HG03469 (cell line): Measurements from ENCODE around the gene ACTA1.
"Not testable (repeated sequence)": the region's sequence is repeated elsewhere in the genome, so short reads cannot be mapped to it uniquely, and the experiment has no call there.

Experiments used
- ATAC-seq: cut with Tn5 transposase; IDR thresholded peaks from one replicate; pipeline ENCODE4 v1.9.1; 2021; ENCODE audit warnings: mild to moderate bottlenecking, moderate library complexity, moderate number of reproducible peaks; ENCODE audit not compliant: unreplicated experiment

Gene ACTA1

DNA sequence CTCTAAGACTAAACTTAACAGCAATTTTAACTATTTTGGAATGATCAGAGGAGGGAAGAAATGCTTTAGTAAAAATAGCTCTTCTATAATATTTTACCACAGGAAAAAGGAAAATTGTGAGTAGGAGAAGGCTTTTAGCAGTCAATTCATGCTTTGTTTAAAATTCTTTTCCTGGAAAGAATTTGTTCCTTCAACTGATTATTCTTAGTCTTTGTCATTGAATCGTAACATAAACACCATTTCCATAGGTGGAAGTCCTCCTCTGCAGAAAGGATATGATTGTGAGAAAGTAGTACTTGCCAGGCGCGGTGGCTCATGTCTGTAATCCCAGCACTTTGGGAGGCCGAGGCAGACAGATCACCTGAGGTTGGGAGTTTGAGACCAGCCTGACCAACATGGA lies 11.9 kb upstream of the ACTA1 start:
- ATAC-seq: no peak

DNA sequence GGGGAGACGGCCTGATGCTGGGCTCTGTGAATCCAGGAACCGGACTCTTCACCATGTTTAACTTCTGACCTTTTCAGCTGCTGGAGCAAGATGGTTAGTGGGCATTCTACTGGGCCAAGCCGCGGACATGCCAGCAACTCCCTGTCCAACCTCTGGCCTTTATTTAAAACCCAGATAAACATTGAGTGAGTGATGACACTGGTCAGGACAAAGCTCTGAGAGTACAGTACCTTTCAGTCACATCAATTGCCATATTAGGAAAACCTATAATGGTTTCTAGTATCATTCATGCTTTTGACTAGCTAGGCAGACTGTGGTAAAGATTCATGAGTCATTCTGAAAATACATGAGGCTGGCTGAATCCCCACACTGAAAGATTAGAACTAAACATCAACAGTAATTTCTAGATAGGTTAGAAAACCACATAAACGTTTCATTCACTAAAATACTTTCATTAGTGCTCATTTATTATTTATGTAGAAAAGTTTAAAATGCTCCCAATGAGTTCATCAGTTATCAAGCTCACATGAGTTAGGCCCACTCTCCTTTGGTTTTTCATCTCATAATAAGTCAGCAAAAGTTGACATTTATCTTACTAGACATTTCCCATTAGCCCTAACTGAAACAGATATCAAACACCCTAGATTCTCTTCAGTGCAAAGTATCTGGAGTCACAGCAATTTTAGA lies 7.1 kb upstream of the ACTA1 start:
- ATAC-seq: peak; percentile 98

DNA sequence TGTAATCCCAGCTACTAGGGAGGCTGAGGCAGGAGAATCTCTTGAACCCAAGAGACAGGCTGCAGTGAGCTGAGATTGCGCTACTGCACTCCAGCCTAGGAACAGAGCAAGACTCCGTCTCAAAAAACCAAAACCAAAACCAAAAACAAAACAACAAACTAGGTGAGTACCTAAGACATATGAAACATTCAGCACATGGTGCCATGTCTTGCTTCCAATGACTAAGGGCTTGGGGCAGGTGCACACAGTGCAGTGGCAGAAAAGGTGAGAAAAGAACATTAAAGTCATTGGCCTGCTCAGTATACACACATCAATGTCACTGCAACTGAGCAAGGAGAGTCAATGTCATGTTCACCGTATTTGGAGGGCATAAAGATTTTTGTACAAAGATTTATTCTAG lies 4.1 kb upstream of the ACTA1 start:
- no peak for ATAC-seq

DNA sequence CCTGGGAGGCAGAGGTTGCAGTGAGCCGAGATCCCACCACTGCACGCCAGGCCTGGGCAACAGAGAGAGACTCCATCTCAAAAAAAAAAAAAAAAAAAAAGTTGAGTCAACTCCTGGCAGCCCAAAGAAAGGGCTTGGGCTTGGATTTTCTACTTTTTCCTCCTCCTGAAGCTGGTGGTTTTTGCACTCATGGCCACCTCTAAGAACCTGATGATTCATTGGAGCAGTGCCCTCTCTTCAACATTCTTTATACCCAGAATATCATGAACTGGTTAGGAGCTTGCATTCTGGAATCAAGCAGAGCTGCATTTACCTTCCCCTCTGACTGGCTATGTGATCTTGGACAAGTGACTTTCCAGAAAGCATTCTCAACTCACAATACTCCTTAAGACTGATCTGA lies 3.5 kb upstream of the ACTA1 start:
- no peak for ATAC-seq

DNA sequence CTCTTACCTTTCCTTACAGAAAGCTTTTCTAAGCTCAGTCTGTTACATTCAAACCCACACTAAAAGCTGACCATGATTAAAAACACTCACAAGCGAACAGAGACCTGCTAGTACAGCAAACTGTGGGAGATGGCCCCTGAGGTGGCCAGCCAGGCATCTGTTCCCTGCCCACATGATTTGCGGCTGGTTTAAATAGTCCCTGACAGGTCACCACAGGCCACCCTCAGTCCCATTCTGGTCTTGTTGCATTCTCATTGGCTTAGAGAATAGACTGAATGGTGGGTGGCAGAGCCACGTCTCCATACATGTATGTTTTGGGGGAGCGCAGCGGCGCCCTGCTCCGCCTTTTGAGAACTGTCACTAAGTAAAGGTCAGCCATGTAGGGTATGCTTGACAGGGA lies 2.3 kb upstream of the ACTA1 start:
- no peak for ATAC-seq

DNA sequence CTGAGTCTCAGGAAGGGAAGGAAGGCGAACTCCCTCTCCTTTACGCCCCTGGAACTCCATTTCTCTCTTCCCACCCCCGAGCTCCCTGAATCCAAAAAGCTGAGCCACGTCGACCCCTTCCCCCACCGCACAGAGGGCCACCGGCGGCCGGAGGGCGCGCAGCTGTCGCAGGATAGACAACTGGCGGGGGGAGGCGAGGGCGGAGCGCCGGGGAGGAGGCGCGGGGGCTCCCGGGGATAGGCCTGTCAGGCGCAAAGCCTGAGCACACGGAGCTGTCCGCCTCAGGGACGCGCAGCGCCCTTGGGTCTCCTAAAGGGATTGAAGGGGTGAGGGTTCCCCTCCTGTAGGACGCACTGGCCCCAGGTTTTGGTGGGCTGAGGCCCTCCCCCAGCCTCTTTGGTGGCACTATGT lies 752 bp upstream of the ACTA1 start:
- ATAC-seq: no peak

DNA sequence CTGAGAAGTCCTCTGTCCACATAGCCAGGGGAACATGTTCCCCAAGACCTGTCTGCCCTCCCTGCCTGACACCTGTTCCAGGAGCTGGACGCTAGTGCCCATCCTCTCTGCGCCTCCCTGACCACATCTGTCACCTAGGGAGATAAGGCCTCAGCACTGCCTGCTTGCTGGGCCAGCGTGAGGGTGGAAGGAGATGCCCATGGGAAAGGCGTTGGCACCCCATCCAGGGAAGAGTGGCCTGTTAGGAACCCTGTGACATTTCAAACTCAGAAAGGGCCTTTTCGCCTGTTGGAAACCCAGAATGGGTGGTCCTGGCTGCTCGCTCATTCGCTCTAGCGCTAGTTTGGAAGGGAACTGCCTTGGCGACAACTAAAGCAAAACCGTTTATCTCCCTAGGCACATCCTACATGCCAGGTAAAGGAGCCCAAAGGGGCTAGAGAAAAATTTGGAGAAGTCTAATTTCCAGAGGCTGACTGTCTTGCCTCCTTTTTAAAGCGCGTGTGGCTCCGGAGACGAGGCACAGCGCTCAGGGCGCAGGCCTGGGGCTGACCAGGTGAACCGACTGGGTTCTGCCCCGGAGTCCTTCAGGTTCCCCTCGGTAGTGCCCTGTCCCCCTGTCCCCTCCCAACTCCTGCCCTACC lies 410 bp downstream of the ACTA1 start:
- ATAC-seq: no peak

DNA sequence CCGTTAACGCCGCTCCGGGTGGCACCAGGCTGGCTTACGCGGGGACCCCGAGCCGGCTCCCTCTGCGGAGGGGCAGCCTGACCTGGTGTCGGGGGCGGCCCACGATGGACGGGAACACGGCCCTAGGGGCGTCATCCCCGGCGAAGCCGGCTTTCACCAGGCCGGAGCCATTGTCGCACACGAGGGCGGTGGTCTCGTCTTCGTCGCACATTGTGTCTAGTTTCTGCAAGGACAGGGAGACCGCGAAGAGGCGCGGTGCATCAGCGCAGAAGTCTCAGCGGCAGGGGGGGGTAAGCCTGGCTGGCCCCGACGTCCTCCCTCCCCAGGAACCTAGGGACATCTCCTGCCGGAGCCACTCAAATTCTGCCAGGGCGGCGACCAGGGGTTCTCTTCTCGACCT lies 989 bp downstream of the ACTA1 start:
- ATAC-seq: no peak

DNA sequence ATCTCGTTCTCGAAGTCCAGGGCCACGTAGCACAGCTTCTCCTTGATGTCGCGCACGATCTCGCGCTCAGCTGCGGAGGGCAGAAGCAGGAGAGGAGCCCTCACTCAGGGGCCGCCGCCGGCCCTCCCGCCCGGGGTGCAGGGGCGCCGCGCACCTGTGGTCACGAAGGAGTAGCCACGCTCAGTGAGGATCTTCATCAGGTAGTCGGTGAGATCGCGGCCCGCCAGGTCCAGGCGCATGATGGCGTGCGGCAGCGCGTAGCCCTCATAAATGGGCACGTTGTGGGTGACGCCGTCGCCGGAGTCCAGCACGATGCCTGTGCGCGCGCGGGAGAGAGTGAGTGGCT lies 1.8 kb downstream of the ACTA1 start:
- no peak for ATAC-seq

DNA sequence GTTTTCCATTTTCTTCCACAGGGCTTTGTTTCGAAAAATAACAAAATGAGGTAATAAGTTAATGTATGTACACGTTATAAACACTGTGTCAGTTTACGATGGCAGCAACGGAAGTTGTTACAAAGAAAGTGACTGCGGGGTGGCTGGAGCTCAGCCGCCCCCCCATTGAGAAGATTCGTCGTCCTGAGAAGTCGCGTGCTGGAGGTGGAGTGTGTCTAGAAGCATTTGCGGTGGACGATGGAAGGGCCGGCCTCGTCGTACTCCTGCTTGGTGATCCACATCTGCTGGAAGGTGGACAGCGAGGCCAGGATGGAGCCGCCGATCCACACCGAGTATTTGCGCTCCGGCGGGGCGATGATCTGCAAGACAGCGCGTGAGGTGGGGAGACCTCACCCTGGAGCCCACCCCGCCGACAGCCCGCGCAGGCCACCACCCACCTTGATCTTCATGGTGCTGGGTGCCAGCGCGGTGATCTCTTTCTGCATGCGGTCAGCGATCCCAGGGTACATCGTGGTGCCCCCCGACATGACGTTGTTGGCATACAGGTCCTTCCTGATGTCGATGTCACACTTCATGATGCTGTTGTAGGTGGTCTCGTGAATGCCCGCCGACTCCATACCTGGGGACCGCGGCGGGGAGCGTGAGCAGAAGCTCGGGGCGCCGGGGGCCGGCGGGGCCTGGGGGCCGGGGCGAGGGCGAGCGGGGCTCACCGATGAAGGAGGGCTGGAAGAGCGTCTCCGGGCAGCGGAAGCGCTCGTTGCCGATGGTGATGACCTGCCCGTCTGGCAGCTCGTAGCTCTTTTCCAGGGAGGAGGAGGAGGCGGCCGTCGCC lies 2.4 kb downstream of the ACTA1 start:
- no peak for ATAC-seq

DNA sequence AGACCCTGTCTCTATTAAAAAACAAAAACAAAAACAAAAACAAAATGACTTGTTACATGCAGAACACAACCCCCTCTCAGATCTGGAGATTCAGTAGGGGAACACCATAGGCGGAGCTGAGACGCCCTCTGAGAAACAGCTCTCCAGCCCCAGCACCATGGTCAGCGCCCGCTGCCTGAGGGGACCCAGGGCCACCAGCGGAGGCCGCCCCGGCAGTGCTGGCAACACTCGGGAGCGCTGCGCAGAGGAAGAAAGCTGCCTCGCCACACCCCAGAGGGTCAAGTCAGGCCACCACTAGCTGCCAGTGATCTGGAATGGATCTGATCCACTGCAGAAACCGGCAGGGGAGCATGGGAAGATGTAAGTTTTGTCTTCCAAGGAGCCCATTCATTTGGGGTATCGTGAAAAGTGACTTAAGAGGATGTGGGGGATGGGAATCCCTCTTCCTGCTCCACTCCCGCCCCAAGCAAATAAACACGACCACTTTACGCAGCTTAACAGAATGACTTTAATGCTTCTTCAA lies 3.1 kb downstream of the ACTA1 start:
- no peak for ATAC-seq

DNA sequence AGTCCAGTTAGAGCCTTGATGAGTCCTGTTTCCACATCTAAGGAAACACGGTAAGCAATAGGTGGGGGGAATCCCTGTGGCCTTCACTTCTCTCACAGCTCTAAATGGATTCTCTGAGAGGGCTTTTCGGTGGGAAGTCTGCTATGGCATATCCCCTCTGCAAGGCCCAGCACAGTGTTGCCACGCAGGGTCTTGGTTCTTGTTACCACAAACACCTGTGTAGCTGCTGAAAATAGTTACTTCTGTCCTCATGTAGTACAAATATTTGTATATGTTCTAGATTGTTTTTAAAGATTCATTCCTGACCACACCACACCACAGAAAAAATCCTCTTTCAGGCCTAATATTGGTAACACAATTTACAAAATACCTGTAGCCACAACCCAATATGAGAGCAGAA lies 5.6 kb downstream of the ACTA1 start:
- no peak for ATAC-seq

DNA sequence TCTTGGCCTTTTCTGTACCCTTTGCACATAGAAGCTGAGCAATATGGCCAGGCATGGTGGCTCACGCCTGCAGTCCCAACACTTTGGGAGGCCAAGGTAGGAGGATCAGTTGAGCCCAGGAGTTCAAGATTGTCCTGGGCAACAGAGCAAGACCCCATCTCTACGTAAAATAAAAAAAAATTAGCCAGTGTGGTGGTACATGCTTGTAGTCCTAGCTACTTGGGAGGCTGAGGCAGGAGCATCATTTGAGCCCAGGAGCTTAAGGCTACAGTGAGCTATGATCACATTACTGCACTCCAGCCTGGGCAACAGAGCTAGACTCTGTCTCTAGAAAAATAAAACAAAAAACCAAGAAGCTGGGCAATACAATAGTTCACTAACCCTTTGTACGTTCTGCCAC lies 6.3 kb downstream of the ACTA1 start:
- ATAC-seq: no peak

DNA sequence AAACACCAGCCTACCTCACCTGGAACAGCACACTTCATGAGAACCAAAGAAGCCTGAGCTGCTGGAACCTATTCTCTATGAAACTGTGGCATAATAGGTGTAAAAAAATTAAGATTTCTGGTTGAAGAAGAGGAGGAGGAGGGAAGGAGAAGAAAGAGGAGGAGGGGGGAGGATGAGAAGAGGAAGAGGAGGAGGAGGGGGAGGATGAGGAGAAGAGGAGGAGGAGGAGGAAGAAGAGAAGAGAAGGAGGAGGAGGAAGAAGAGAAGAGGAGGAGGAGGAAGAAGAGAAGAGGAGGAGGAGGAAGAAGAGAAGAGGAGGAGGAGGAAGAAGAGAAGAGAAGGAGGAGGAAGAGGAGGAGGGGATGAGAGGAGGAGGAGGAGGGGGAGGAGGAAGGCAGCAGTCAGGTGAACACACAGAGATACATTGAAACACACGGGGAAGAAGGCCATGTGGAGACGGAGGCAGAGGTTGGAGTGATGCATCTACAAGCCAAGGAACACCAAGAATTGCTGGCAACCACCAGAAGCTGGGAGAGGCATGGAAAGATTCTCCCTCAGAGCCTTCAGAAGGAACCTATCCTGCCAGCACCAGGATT lies 8.2 kb downstream of the ACTA1 start:
- ATAC-seq: no peak

DNA sequence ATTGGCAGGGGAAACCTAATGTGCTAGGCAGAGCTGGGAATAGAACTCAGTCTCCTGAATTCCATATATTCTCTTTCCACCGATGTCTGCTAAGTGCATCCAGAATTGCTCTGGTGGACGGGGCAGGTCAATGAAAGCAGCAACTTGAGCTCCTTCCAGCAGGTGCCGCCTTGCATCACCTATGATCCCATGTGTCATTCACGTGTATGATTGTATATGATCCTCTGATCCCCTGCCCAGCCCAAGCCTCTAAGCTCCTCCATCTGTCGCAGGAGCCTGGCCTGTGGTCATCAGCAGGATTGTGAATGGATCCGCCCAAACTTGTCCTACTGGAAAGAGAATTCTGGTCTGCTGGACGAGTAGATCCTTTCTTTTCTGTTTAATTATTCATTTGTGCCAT lies 13.1 kb downstream of the ACTA1 start:
- no peak for ATAC-seq

DNA sequence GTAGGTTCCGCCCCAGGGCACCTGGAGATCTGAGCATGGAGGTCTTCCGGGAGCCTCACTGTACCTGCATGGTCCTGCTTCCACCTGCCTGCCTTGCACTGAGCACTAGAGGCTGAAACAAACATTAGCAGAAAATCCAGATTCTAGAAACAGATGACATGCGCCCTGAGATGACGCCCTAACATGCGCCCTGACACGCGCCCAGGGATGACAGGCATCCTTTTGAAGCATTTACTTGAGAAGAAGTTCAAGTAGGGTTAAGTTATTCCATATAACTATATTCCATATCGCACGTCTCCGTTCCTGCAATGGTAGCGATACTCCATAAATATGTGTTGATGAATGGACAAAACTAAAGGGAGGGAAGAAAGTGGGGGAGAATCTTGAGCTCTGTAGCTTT lies 13.7 kb downstream of the ACTA1 start:
- no peak for ATAC-seq

DNA sequence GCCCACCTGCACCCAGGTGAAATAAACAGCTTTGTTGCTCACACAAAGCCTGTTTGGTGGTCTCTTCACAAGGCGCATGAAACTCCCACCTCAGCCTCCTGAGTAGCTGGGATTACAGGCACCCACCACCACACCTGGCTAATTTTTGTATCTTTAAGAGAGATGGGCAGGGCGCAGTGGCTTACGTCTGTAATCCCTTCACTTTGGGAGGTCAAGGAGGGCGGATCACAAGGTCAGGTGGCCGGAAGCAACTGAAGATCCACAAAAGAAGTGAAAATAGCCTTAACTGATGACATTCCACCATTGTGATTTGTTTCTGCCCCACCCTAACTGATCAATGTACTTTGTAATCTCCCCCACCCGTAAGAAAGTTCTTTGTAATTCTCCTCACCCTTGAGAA lies 15.3 kb downstream of the ACTA1 start:
- ATAC-seq: not testable (repeated sequence)

DNA sequence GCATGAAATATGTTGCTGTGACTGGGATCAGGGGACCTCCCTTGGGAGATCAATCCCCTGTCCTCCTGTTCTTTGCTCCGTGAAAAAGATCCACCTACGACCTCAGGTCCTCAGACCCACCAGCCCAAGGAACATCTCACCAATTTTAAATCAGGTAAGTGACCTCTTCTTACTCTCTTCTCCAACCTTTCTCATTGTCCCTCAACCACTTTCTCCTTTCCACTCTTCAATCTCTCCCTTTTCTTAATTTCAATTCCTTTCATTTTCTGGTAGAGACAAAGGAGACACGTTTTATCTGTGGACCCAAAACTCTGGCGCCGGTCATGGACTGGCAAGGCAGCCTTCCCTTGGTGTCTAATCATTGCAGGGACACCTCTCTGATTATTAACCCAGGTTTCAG lies 21.1 kb downstream of the ACTA1 start:
- not testable (repeated sequence) for ATAC-seq

DNA sequence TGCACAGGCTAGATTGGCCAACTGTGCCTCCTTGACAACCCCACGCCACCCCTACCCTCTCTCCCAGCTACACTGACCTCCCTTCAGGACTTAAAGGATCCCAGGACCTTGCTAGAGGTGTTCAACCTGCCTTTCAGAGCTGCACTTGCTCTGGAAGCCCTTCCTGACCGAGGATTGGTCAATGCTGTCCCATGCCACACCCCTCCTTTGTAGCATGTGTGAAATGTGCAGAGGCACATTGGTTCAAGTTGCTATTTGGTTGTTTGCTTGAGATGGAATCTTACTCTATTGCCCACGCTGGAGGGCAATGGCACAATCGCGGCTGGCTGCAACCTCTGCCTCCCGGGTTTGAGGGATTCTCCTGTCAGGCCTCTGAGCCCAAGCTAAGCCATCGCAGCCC lies 21.8 kb downstream of the ACTA1 start:
- ATAC-seq: no peak

DNA sequence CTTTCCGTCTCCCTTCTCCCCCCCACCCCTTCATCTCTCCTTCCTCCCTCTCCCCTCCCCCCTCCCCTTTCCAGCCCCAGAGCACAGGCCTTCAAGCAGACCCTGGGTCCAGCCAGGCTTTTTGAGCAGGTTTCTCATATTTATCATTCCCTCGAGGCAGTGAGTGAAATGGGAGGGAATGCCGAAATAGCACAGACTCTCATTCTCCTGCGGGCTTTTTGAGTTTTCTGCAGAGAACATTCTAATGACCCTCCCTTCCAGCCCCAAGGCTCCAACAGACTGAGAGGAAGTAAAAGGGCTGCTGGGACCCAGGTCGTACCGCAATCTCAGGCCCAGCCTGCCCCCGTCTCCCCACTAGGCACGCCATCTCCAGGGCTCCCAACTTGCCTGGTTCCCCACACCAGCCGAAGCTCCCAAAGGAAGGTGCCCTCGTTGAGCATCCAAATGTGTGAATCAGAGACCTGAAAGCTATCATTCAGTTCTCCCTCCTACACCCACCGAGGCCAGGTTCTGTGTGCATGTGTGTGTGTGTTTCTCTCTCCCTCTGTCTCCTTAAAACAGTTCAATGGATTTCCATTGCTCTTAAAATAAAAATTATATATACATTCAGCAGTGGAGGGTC lies 22.3 kb downstream of the ACTA1 start:
- ATAC-seq: no peak
